ENCODE results near the gene CCDC110.

CCDC110 gene

GRCh38 chr4:185488650-185489049 lies 17.1 kb upstream of the CCDC110 start:
- Histone ChIP-seq H3K4me3 (ENCODE audit: low read depth, low read length) (no peak overlapping the region), H3K27ac (no peak overlapping the region), H3K27me3 (replicated peaks) (no peaks in the 10 kb centered on the region), H3K36me3 (replicated peaks) (no peaks in the 10 kb centered on the region)
- in situ Hi-C loops (cut with HindIII; ENCODE audit: low pct_ligation_motif_present, low sequenced_read_pairs), result no loop called here
- no peak for TF ChIP-seq CTCF (IDR thresholded peaks at IDR 0.05; ENCODE audit: low read depth, low read length, missing control alignments)
- DNase-seq, result no peak

- Histone ChIP-seq H3K4me3 (ENCODE audit: low read depth, low read length) (no peak overlapping the region), H3K27ac (no peak overlapping the region), H3K27me3 (replicated peaks) (no peaks in the 10 kb centered on the region), H3K36me3 (replicated peaks) (no peaks in the 10 kb centered on the region)
- in situ Hi-C loops (cut with HindIII; ENCODE audit: low pct_ligation_motif_present, low sequenced_read_pairs), result no loop called here
- no peak for TF ChIP-seq CTCF (IDR thresholded peaks at IDR 0.05; ENCODE audit: low read depth, low read length, missing control alignments)
- no peak for DNase-seq
Observed at GRCh38 chr4:185481401-185481800, 9.9 kb upstream of the CCDC110 start.

GRCh38 chr4:185480016-185480732 lies 8.6 kb upstream of the CCDC110 start:
- DNase-seq, result no peak
- TF ChIP-seq CTCF (IDR thresholded peaks at IDR 0.05; ENCODE audit: low read depth, low read length, missing control alignments), result no peak
- Histone ChIP-seq H3K27ac (no peak overlapping the region), H3K4me3 (ENCODE audit: low read depth, low read length) (no peak overlapping the region), H3K36me3 (replicated peaks) (no peaks in the 10 kb centered on the region), H3K27me3 (replicated peaks) (no peaks in the 10 kb centered on the region)
- in situ Hi-C loops (cut with HindIII; ENCODE audit: low pct_ligation_motif_present, low sequenced_read_pairs), result no loop called here

- TF ChIP-seq CTCF (IDR thresholded peaks at IDR 0.05; ENCODE audit: low read depth, low read length, missing control alignments), result no peak
- in situ Hi-C loops (cut with HindIII; ENCODE audit: low pct_ligation_motif_present, low sequenced_read_pairs), result no loop called here
- no peak overlapping the region for H3K4me3 ChIP-seq (ENCODE audit: low read depth, low read length)
- no peaks in the 10 kb centered on the region for H3K36me3 ChIP-seq (replicated peaks)
- no peak overlapping the region for H3K27ac ChIP-seq
- no peak for DNase-seq
- no peaks in the 10 kb centered on the region for H3K27me3 ChIP-seq (replicated peaks)
Observed at GRCh38 chr4:185479507-185479971, 8.0 kb upstream of the CCDC110 start.

- no peak for TF ChIP-seq CTCF (IDR thresholded peaks at IDR 0.05; ENCODE audit: low read depth, low read length, missing control alignments)
- DNase-seq, result no peak
- Histone ChIP-seq H3K27ac (no peak overlapping the region), H3K27me3 (replicated peaks) (no peaks in the 10 kb centered on the region), H3K4me3 (ENCODE audit: low read depth, low read length) (no peak overlapping the region), H3K36me3 (replicated peaks) (no peaks in the 10 kb centered on the region)
- in situ Hi-C loops (cut with HindIII; ENCODE audit: low pct_ligation_motif_present, low sequenced_read_pairs), result no loop called here
Observed at GRCh38 chr4:185473247-185473646, 1.7 kb upstream of the CCDC110 start.

- H3K27ac ChIP-seq, result no peak overlapping the region
- no peaks in the 10 kb centered on the region for H3K36me3 ChIP-seq (replicated peaks)
- TF ChIP-seq CTCF (IDR thresholded peaks at IDR 0.05; ENCODE audit: low read depth, low read length, missing control alignments), result no peak
- DNase-seq, result no peak
- peaks cover 2% of the 10 kb centered on the region for H3K27me3 ChIP-seq (replicated peaks)
- peak overlapping the region; percentile 71 for H3K4me3 ChIP-seq (ENCODE audit: low read depth, low read length)
- in situ Hi-C loops (cut with HindIII; ENCODE audit: low pct_ligation_motif_present, low sequenced_read_pairs), result no loop called here
Observed at GRCh38 chr4:185472103-185472542, 590 bp upstream of the CCDC110 start.

All from brain microvascular endothelial cell (primary cell).